Left ventricle myocardium inferior (tissue), 1 donor: ENCODE data around the gene ARAP3. TPM values are rescaled to one million over a fixed set of nuclear protein-coding genes. Genes with fewer than 3 reads are reported as not detected.
A peak's percentile ranks its signal among the peaks of the same experiment; 100 is the strongest.

Source experiments
- DNase-seq: peaks from one replicate; pipeline ENCODE4 v3.0.0-alpha.2; 2020
- H3K27ac ChIP-seq: fragments of 200-600 bp; replicated peaks from 2 replicates; pipeline ENCODE4 v1.8.0; 2021
- H3K27me3 ChIP-seq: fragments of 200-600 bp; 2 replicates; pipeline ENCODE4 v1.8.0; 2021; ENCODE audit warnings: low read depth
- H3K36me3 ChIP-seq: fragments of 200-600 bp; 2 replicates; pipeline ENCODE4 v1.8.0; 2021
- H3K4me1 ChIP-seq: fragments of 200-600 bp; 2 replicates; pipeline ENCODE4 v1.8.0; 2021
- H3K4me3 ChIP-seq: fragments of 200-600 bp; 2 replicates; pipeline ENCODE4 v1.8.0; 2021; ENCODE audit warnings: mild to moderate bottlenecking, moderate library complexity
- H3K9me3 ChIP-seq: fragments of 200-600 bp; replicated peaks from 2 replicates; pipeline ENCODE4 v1.8.0; 2021
- intact Hi-C: fragments of 100-400 bp; cut with micrococcal nuclease; formaldehyde crosslinking; loops from one replicate; pipeline ENCODE4 v1.11.0; 2022
- total RNA-seq: library from RNA; stranded (reverse); fragmentation: NEBNext Ultra II Directional; extraction: Animal tissue kit (Norgen Biotek cat#: 25700); gene quantifications from one replicate; pipeline ENCODE4 v1.2.1, GENCODE V29; 2021
- TF ChIP-seq, protein P1 (sequence below): fragments of 200-600 bp; IDR thresholded peaks from 2 replicates; pipeline ENCODE4 v1.8.0; 2021; ENCODE audit warnings: antibody characterized with exemption, mild to moderate bottlenecking, borderline replicate concordance
- donor health status: DM: no; HTN: yes; CAD: no; lungs with severe emphysema.

Gene ARAP3
- total RNA-seq, 1 donor from 2014 or later = 15.2 TPM

DNA sequence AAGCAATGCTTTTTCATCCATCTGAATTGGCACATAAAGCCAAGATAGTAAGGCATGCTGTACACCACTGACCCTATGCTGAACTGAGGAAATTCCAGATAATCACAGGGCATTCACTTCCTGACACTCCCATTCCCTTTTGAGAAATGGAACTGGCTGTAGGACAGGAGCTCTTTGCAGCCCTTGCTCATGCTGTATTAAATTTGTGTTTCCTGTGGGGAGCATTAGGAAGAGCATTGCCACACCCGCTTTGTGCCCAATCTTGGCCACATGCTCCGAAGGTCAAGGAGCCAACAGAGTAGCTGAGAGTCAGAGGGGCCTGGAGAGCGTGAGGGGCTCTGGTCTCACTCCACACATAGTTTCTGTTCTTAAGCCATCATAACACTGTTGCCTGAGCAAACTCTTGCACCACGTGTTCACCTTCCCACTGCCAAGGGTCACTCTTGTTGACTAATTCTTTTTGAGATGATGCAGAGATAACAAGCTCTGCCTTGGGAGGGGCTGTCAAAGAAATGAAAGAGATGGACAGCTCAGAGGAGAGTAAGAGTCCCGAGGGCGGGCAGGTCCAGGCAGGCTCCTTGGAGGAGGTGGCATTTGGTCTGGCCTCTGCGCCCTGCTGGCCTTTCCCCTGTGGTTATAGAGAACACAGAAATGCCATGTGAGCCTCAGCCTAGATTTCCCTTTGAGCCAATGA, 31.7 kb upstream of the ARAP3 start:
- intact Hi-C loops = no loop called here
- Histone ChIP-seq H3K27ac (peak overlapping the region; percentile 45), H3K9me3 (no peaks in the 10 kb centered on the region), H3K4me1 (peaks cover 21% of the 10 kb centered on the region), H3K4me3 (no peak overlapping the region), H3K27me3 (peaks cover 53% of the 10 kb centered on the region), H3K36me3 (no peaks in the 10 kb centered on the region)
- TF ChIP-seq, protein P1, sequence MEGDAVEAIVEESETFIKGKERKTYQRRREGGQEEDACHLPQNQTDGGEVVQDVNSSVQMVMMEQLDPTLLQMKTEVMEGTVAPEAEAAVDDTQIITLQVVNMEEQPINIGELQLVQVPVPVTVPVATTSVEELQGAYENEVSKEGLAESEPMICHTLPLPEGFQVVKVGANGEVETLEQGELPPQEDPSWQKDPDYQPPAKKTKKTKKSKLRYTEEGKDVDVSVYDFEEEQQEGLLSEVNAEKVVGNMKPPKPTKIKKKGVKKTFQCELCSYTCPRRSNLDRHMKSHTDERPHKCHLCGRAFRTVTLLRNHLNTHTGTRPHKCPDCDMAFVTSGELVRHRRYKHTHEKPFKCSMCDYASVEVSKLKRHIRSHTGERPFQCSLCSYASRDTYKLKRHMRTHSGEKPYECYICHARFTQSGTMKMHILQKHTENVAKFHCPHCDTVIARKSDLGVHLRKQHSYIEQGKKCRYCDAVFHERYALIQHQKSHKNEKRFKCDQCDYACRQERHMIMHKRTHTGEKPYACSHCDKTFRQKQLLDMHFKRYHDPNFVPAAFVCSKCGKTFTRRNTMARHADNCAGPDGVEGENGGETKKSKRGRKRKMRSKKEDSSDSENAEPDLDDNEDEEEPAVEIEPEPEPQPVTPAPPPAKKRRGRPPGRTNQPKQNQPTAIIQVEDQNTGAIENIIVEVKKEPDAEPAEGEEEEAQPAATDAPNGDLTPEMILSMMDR = no peak
- DNase-seq = no peak

DNA sequence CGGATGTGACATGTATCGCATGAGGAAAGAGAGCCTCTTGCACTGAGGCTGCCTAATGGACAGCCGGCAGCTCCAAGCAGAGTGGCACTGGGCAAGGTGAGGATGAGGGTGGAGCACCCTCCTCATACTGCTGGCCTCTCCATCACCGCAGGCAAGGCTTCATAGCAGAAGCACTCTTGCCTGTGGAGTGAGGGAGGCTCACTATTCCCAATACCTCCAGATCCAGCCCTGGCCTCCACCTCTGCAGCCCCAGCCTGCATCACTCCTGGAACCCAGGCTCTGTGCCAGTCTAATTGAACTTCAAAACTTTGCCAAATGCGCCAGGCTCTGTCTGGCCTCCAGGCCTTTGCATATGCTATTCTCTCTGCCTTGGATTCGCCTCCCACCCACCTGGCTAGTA, 29.7 kb upstream of the ARAP3 start:
- H3K27me3 ChIP-seq = peaks cover 42% of the 10 kb centered on the region
- H3K9me3 ChIP-seq = no peaks in the 10 kb centered on the region
- no peak overlapping the region for H3K27ac ChIP-seq
- no peak overlapping the region for H3K4me3 ChIP-seq
- no peaks in the 10 kb centered on the region for H3K36me3 ChIP-seq
- intact Hi-C loops = no loop called here
- TF ChIP-seq, protein P1 = no peak
- peaks cover 21% of the 10 kb centered on the region for H3K4me1 ChIP-seq
- no peak for DNase-seq

DNA sequence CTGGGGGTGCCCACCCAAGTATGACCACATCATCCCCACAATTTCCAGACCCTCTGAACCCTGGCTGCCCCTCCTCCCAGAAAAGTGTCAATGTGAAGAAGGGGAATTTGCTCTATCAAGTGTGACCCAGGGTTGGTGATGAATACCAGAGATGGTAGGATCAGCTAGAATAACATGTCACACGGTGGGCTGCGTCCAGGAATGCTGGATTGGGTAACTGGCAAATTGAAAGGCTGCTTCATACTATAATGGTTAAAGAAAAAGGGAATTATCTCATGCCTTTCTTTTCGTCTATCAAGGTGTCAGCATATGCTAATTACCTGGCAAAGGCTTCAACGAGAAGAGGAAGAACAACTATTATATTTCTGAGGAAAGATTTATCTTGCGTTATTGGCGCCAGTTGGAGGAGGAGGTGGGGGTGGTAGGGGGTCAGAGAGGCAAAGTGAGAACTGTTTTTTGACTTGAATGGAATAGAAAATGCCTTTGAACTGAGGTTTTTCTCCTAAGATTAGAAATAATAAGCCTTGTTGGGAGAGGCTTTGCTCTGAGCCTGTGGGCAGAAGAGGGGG, 27.8 kb upstream of the ARAP3 start:
- Histone ChIP-seq H3K27ac (no peak overlapping the region), H3K4me1 (peaks cover 13% of the 10 kb centered on the region), H3K9me3 (no peaks in the 10 kb centered on the region), H3K4me3 (no peak overlapping the region), H3K27me3 (peaks cover 26% of the 10 kb centered on the region), H3K36me3 (no peaks in the 10 kb centered on the region)
- TF ChIP-seq, protein P1 = no peak
- intact Hi-C loops = loop anchor here (10.0 kb wide), 2 partner anchors 105 to 165 kb away; partner anchors contain the start of gene PCDH1
- DNase-seq = no peak

DNA sequence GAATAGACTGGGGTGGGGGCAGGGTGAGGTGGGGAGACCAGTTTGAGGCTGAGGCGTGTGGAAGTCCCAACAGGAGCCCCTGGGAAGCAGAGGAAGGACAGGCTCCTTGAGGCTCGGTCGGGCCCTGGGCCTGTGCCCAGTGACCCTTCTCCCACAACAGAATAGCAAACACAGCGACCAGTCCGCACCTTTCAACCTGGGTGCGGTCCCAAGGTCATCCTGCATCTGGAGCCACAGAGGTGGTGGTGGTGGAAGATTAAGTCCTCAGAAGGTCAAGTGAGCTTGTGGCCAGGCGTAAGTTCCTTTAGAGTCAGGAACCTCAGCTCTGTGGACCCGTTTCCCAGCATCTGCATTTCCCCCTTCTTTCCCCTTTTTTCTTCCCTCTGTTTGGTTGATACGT, 26.0 kb upstream of the ARAP3 start:
- Histone ChIP-seq H3K4me1 (peaks cover 4% of the 10 kb centered on the region), H3K9me3 (no peaks in the 10 kb centered on the region), H3K36me3 (no peaks in the 10 kb centered on the region), H3K27ac (no peak overlapping the region), H3K27me3 (peaks cover 27% of the 10 kb centered on the region), H3K4me3 (no peak overlapping the region)
- TF ChIP-seq, protein P1 = no peak
- DNase-seq = no peak
- intact Hi-C loops = loop anchor here (10.0 kb wide), 2 partner anchors 107 to 167 kb away; partner anchors contain the start of gene PCDH1

DNA sequence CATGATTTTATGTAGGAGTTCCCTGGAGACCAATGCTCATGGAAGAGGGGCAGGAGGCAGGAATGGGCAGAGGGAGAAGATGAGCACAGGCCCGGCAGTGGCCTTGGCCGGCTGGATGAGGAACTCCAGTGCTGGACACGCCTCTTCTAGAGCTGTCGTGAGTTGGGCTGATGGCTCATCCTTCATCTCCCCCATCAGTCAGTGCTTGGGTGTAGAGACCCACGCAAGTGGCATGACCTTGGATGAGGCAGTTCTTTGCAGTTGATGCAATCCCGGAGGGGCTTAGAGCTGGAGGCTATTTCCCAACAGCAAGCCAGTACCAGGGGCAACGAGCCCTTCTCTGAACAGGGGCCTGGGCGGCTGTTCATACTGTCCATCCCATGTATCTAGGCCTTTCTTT, 25.5 kb upstream of the ARAP3 start:
- intact Hi-C loops = loop anchor here (10.0 kb wide), 2 partner anchors 107 to 167 kb away; partner anchors contain the start of gene PCDH1

More for the DNA sequence above, 25.5 kb upstream of the ARAP3 start:
- Histone ChIP-seq H3K27me3 (peaks cover 30% of the 10 kb centered on the region), H3K36me3 (no peaks in the 10 kb centered on the region), H3K4me1 (peaks cover 7% of the 10 kb centered on the region), H3K27ac (no peak overlapping the region), H3K4me3 (no peak overlapping the region), H3K9me3 (no peaks in the 10 kb centered on the region)
- DNase-seq = no peak
- TF ChIP-seq, protein P1 = no peak
